ENCODE results near the gene SH3PXD2B. TPM values are rescaled to one million over a fixed set of nuclear protein-coding genes. Genes with fewer than 3 reads are reported as not detected.

Gene SH3PXD2B
- total and polyA plus RNA-seq, 10 of the 15 experiments (the other 5 are each of a cell fraction or from before 2014, with no cell fraction given), result 0.05 to 1.6 (median 0.57) TPM

- no peak overlapping the region for H2AFZ ChIP-seq (ENCODE audit: control insufficient read depth, low read depth, low read length)
- no peak overlapping the region for H3K9ac ChIP-seq (ENCODE audit: control insufficient read depth, insufficient read depth, low read length)
- ChIA-PET SMC1A (ENCODE audit: uncharacterized antibody, unreplicated experiment) (interaction anchor here (0.7 to 4.4 kb wide), 12 partner anchors 9 to 375 kb away, joined by 3 to 54 read pairs (median 4); partner anchors contain the start of gene STK10), RAD21 (ENCODE audit: unreplicated experiment) (interaction anchor here (0.9 to 2.9 kb wide), 9 partner anchors 11 to 175 kb away, joined by 3 to 12 read pairs (median 3); partner anchors contain the start of gene STK10), CTCF (interaction anchor here (0.6 to 3.9 kb wide), 10 partner anchors 10 to 173 kb away, joined by 3 to 34 read pairs (median 4); partner anchors contain the start of genes EFCAB9 and STK10), POLR2A (interaction anchor here (0.6 to 1.0 kb wide), 4 partner anchors 10 to 88 kb away, joined by 3 to 4 read pairs (median 4); no protein-coding TSS in a partner anchor)
- H3K4me1 ChIP-seq (ENCODE audit: control insufficient read depth, insufficient read depth, low read length), result peaks cover 3% of the 10 kb centered on the region; the same call in 1 of the 2 replicates
- no peak for ATAC-seq
- no peaks in the 10 kb centered on the region for H4K20me1 ChIP-seq (ENCODE audit: control insufficient read depth, insufficient read depth)
- TF ChIP-seq BCL3 (IDR thresholded peaks at IDR 0.05; ENCODE audit: borderline replicate concordance, insufficient read depth, low read depth, low read length, poor library complexity, severe bottlenecking) (no peak), NFXL1 (IDR thresholded peaks at IDR 0.05; ENCODE audit: borderline replicate concordance) (no peak), SMARCA5 (IDR thresholded peaks at IDR 0.05) (no peak), RBBP5 (conservative IDR thresholded peaks at IDR 0.05) (no peak), STAT1 (conservative IDR thresholded peaks at IDR 0.05) (no peak), MAX (IDR thresholded peaks at IDR 0.05; ENCODE audit: low read depth, low read length) (no peak), DPF2 (IDR thresholded peaks at IDR 0.05) (no peak), SUPT20H (IDR thresholded peaks at IDR 0.05; ENCODE audit: borderline replicate concordance, control insufficient read depth, low read depth, low read length) (no peak), ZNF217 (IDR thresholded peaks at IDR 0.05) (no peak), ATF2 (IDR thresholded peaks at IDR 0.05; ENCODE audit: low read length) (no peak), ZNF622 (IDR thresholded peaks at IDR 0.05) (no peak), ZBTB33 (IDR thresholded peaks at IDR 0.05) (no peak), IRF4 (IDR thresholded peaks at IDR 0.05; ENCODE audit: low read depth, low read length) (no peak), HDGF (IDR thresholded peaks at IDR 0.05) (no peak), EP300 (IDR thresholded peaks at IDR 0.05; ENCODE audit: borderline replicate concordance in 1 of 2, control insufficient read depth in 1 of 2, low read depth in 2 of 2, low read length in 2 of 2) (no peak)
- peaks cover 6% of the 10 kb centered on the region; the same call in 2 of the 3 replicates for H3K9me3 ChIP-seq (replicated peaks; ENCODE audit: control insufficient read depth, insufficient read depth, low read length)
- H3K27me3 ChIP-seq (replicated peaks in 1 of 2; ENCODE audit: control insufficient read depth in 2 of 2, insufficient read depth in 2 of 2, low read length in 1 of 2), result no peaks in the 10 kb centered on the region
- BruUV-seq (replicated peaks), result no TSS peak
- no peak for DNase-seq (ENCODE audit: low read depth, low spot score)
- H3K4me3 ChIP-seq, result peak overlapping the region; percentile 99
- H3K27ac ChIP-seq (ENCODE audit: control insufficient read depth, insufficient read depth), result no peak overlapping the region
- WGBS (ENCODE audit: insufficient coverage, insufficient replicate concordance, low lambda C conversion rate, missing lambda C conversion rate), result 93% methylated on average over 4 of the region's 4 CpGs
- no peak for FAIRE-seq
- H3K4me2 ChIP-seq (ENCODE audit: control insufficient read depth, insufficient read depth), result peak overlapping the region; percentile 62
- H3K36me3 ChIP-seq (ENCODE audit: control insufficient read depth in 2 of 2, insufficient read depth in 2 of 2, low read length in 1 of 2), result peaks cover 0 to 11% of the 10 kb centered on the region in 2 experiments; a peak in 1 of 4 replicates
- intact Hi-C loops (cut with micrococcal nuclease; ENCODE audit: unreplicated experiment) (no loop called here), in situ Hi-C loops (cut with MboI) (loop anchor here (25.0 kb wide), 1 partner anchor 869 kb away; the partner anchor contains the start of gene FGF18)
- peaks cover 77% of the 10 kb centered on the region for H3K79me2 ChIP-seq (ENCODE audit: control insufficient read depth, insufficient read depth, low read length)
These were observed 173.4 kb downstream of the SH3PXD2B start for GRCh38 chr5:172280929-172281328.

Data from GM12878 (cell line).